CD14-positive monocyte (primary cell): ENCODE measurements around the gene RAB14. TPM values are rescaled to one million over a fixed set of nuclear protein-coding genes. Genes with fewer than 3 reads are reported as not detected.

Experiments
- DNase-seq, 3 donors: peaks; one replicate each; pipeline ENCODE4 v3.0.0-alpha.2; 2011 to 2022
- H2AFZ ChIP-seq: 2 replicates; pipeline ENCODE4 v1.6.0; 2012; ENCODE audit warnings: mild to moderate bottlenecking, low read depth, low read length, inconsistent platforms; ENCODE audit not compliant: insufficient read depth, poor library complexity, severe bottlenecking
- H3K27ac ChIP-seq, 2 donors: 1 replicate in 1 of 2; 2 replicates in 1 of 2; pipeline ENCODE4 v1.5.1; 2012 to 2013; ENCODE audit warnings: low read length in 2 of 2, control low read depth in 1 of 2, inconsistent platforms in 1 of 2, low read depth in 1 of 2, mild to moderate bottlenecking in 1 of 2
- H3K27me3 ChIP-seq, 2 donors: one replicate each; pipeline versions ENCODE4 v1.6.0 to v1.6.1; 2011 to 2013; ENCODE audit warnings: low read length in 2 of 2; ENCODE audit not compliant: control insufficient read depth in 2 of 2, insufficient read depth in 2 of 2
- H3K36me3 ChIP-seq, 2 donors: replicated peaks in 1 of 2; 1 replicate in 1 of 2; 2 replicates in 1 of 2; pipeline versions ENCODE4 v1.5.1 to v1.6.1; 2012 to 2013; ENCODE audit warnings: low read length in 2 of 2, control low read depth in 1 of 2, inconsistent platforms in 1 of 2, mild to moderate bottlenecking in 1 of 2; ENCODE audit not compliant: insufficient read depth in 2 of 2, control insufficient read depth in 1 of 2
- H3K4me1 ChIP-seq, 2 donors: 1 replicate in 1 of 2; 2 replicates in 1 of 2; pipeline versions ENCODE4 v1.5.1 to v1.6.1; 2012 to 2013; ENCODE audit warnings: low read length in 2 of 2, control low read depth in 1 of 2, inconsistent platforms in 1 of 2, mild to moderate bottlenecking in 1 of 2, moderate library complexity in 1 of 2; ENCODE audit not compliant: insufficient read depth in 2 of 2, control insufficient read depth in 1 of 2
- H3K4me2 ChIP-seq: replicated peaks from 2 replicates; pipeline ENCODE3; 2012; ENCODE audit warnings: low read length, moderate library complexity, mild to moderate bottlenecking; ENCODE audit not compliant: poor library complexity, severe bottlenecking; ENCODE audit errors: extremely low read depth
- H3K4me3 ChIP-seq, 3 experiments: fragments of 200-600 bp in 1 of 3; sonication (generic) in 1 of 3; replicated peaks in 1 of 3; 1 replicate in 2 of 3; 2 replicates in 1 of 3; pipeline ENCODE4 v1.5.1; 2011 to 2013; ENCODE audit warnings: low read length in 3 of 3, mild to moderate bottlenecking in 3 of 3, control low read depth in 2 of 3, low read depth in 2 of 3, inconsistent platforms in 1 of 3, moderate library complexity in 1 of 3
- H3K79me2 ChIP-seq: 2 replicates; pipeline ENCODE4 v1.6.0; 2012; ENCODE audit warnings: mild to moderate bottlenecking, control low read depth, inconsistent platforms, low read length, moderate library complexity; ENCODE audit not compliant: insufficient read depth
- H3K9ac ChIP-seq: 2 replicates; pipeline ENCODE4 v1.6.0; 2017; ENCODE audit warnings: low read length, mild to moderate bottlenecking; ENCODE audit not compliant: insufficient read depth, poor library complexity, severe bottlenecking
- H3K9me3 ChIP-seq, 2 donors: replicated peaks in 1 of 2; 1 replicate in 1 of 2; 2 replicates in 1 of 2; pipeline versions ENCODE4 v1.5.1 to v1.6.1; 2012 to 2013; ENCODE audit warnings: low read length in 2 of 2, control low read depth in 1 of 2; ENCODE audit not compliant: control insufficient read depth in 1 of 2, insufficient read depth in 1 of 2
- H4K20me1 ChIP-seq: 2 replicates; pipeline ENCODE4 v1.6.0; 2012; ENCODE audit warnings: mild to moderate bottlenecking, low read length, control low read depth, moderate library complexity; ENCODE audit not compliant: insufficient read depth
- H3K27ac Mint-ChIP-seq, 7 donors: one replicate each; pipeline ENCODE4 v1.8.0; 2020; ENCODE audit warnings: mild to moderate bottlenecking in 7 of 7, mixed read lengths in 7 of 7, moderate library complexity in 6 of 7, inconsistent platforms in 2 of 7
- H3K27me3 Mint-ChIP-seq, 3 donors: one replicate each; pipeline ENCODE4 v1.8.0; 2021 to 2022; ENCODE audit warnings: low read depth in 3 of 3, mild to moderate bottlenecking in 3 of 3, mixed read lengths in 3 of 3, moderate library complexity in 3 of 3, inconsistent platforms in 1 of 3
- H3K36me3 Mint-ChIP-seq, 2 donors: one replicate each; pipeline ENCODE4 v1.8.0; 2020; ENCODE audit warnings: mixed read lengths in 2 of 2, inconsistent platforms in 1 of 2, mild to moderate bottlenecking in 1 of 2
- H3K4me1 Mint-ChIP-seq: one replicate; pipeline ENCODE4 v1.8.0; 2020; ENCODE audit warnings: mild to moderate bottlenecking, mixed read lengths
- H3K4me3 Mint-ChIP-seq, 2 donors: one replicate each; pipeline ENCODE4 v1.8.0; 2020; ENCODE audit warnings: mild to moderate bottlenecking in 2 of 2, mixed read lengths in 2 of 2, moderate library complexity in 1 of 2
- H3K9me3 Mint-ChIP-seq, 7 donors: one replicate each; pipeline ENCODE4 v1.8.0; 2020 to 2022; ENCODE audit warnings: mixed read lengths in 7 of 7, mild to moderate bottlenecking in 6 of 7, moderate library complexity in 6 of 7, inconsistent platforms in 2 of 7
- WGBS: methylation state at CpG from one replicate; pipeline ENCODE4 v1.1.5; 2013; ENCODE audit warnings: missing lambda C conversion rate; ENCODE audit not compliant: insufficient coverage; 5-methylcytosine and 5-hydroxymethylcytosine counted together
- intact Hi-C, 2 donors: fragments of 100-400 bp; cut with micrococcal nuclease; formaldehyde crosslinking; loops; one replicate each; pipeline versions ENCODE4 v1.15.0 to v1.15.1; 2023
- polyA plus RNA-seq, 3 donors: library from polyadenylated mRNA; depleted of rRNA in 1 of 3; unstranded in 2 of 3; stranded (reverse) in 1 of 3; fragments of 300-500 nt in 2 of 3; fragments of >200 nt in 1 of 3; fragmentation: Illumina TruSeq in 2 of 3; gene quantifications; 1 replicate in 2 of 3; 2 replicates in 1 of 3; pipeline ENCODE4 v1.2.3, GENCODE V29; 2012 to 2021
- TF ChIP-seq, protein P1 (sequence below): fragments of 200-600 bp; IDR thresholded peaks from one replicate; pipeline ENCODE4 v1.8.0; 2022; ENCODE audit warnings: antibody characterized with exemption, mild to moderate bottlenecking

The RAB14 gene
- polyA plus RNA-seq, 3 donors, result 23.1 to 60.0 (median 44.4) TPM

DNA sequence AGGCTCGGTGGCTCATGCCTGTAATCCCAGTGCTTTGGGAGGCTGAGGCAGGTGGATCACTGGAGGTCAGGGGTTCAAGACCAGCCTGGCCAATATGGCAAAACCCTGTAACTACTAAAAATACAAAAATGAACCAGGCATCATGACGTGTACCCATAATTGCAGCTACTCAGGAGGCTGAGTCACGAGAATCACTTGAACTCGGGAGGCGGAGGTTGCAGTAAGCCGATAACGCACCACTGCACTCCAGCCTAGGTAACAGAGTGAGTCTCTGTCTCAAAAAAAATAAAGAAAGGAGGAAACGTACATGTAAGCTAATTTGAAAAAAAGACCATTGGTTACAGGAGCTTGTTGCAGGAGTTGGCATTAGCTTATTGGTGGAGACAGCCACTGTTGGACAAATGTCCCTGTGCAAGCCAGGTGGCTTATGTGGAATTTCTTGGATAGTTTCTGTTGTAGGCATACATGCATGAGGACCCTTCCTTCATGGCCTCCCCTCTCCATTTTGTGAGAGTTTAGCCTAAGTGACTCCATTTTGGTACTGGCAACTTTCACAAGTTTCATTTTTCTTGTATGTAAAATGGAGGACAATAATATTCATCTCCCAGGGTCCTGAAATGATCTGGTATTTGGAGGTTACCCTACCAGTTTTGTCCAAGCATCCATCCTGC lies 16.8 kb upstream of the RAB14 start:
- H3K4me1 ChIP-seq, result peaks cover 28 to 39% of the 10 kb centered on the region in 2 donors
- H3K36me3 ChIP-seq, result no peaks in the 10 kb centered on the region
- Mint-ChIP-seq H3K27ac (no peak overlapping the region), H3K27me3 (peaks cover 0 to 1% (median 0%) of the 10 kb centered on the region in 3 donors), H3K4me1 (peaks cover 33% of the 10 kb centered on the region), H3K9me3 (peaks cover 0 to 3% (median 2%) of the 10 kb centered on the region in 7 donors), H3K4me3 (no peak overlapping the region), H3K36me3 (peaks cover 3 to 7% of the 10 kb centered on the region in 2 donors)
- H3K4me3 ChIP-seq, result no peak overlapping the region
- no peak overlapping the region for H3K9ac ChIP-seq
- no peaks in the 10 kb centered on the region for H4K20me1 ChIP-seq
- H3K79me2 ChIP-seq, result no peaks in the 10 kb centered on the region
- H3K4me2 ChIP-seq, result no peak overlapping the region
- intact Hi-C loops, result loop anchor here in 1 of 2 donors (10.0 kb wide), 1 partner anchor 46 kb away; the partner anchor contains the start of gene GSN
- H3K27me3 ChIP-seq, result no peaks in the 10 kb centered on the region
- WGBS, result 91% methylated on average over 6 of the region's 8 CpGs
- H3K9me3 ChIP-seq, result no peaks in the 10 kb centered on the region
- no peak overlapping the region for H3K27ac ChIP-seq
- DNase-seq, result no peak
- no peak overlapping the region for H2AFZ ChIP-seq
- TF ChIP-seq, protein P1, sequence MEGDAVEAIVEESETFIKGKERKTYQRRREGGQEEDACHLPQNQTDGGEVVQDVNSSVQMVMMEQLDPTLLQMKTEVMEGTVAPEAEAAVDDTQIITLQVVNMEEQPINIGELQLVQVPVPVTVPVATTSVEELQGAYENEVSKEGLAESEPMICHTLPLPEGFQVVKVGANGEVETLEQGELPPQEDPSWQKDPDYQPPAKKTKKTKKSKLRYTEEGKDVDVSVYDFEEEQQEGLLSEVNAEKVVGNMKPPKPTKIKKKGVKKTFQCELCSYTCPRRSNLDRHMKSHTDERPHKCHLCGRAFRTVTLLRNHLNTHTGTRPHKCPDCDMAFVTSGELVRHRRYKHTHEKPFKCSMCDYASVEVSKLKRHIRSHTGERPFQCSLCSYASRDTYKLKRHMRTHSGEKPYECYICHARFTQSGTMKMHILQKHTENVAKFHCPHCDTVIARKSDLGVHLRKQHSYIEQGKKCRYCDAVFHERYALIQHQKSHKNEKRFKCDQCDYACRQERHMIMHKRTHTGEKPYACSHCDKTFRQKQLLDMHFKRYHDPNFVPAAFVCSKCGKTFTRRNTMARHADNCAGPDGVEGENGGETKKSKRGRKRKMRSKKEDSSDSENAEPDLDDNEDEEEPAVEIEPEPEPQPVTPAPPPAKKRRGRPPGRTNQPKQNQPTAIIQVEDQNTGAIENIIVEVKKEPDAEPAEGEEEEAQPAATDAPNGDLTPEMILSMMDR, result no peak

DNA sequence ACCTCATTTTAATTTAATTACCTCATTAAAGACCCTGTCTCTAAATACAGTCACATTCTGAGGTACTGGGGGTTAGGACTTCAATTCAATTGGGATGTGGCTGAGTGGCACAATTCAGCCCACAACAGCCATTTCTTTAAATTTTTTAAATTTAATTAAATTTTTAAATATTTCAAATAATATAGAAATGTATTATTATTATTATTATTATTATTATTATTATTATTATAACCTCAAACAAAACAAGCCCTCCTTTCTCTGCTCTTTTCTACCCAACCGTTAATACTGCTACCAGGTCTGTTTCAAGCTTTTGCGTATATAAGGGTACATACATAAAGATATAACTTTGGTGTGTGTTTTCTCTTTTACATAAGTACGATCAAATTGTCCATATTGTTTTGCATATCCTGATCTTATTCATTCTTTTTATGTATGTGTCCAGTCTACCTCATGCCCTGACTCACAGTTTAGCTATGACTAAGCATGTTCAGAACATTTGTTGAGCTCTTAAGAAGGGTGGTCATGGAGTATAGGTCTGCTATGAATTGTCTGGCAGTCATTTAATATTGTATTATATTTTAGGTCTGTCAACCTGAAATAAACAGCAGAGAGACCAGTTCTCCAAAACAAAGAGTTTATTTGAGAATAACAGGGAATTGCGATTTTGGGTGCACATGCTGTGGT lies 16.1 kb upstream of the RAB14 start:
- WGBS, result 100% methylated on average over 1 of the region's 4 CpGs

More for the DNA sequence above, 16.1 kb upstream of the RAB14 start:
- H3K9me3 Mint-ChIP-seq, result peaks cover 0 to 3% (median 2%) of the 10 kb centered on the region in 7 donors
- no peak overlapping the region for H3K9ac ChIP-seq
- intact Hi-C loops, result loop anchor here in 1 of 2 donors (10.0 kb wide), 1 partner anchor 47 kb away; the partner anchor contains the start of gene GSN
- DNase-seq, result peak in 1 of 3 donors; percentile 51
- no peak overlapping the region for H3K4me3 Mint-ChIP-seq
- no peaks in the 10 kb centered on the region for H3K36me3 ChIP-seq
- H3K27ac Mint-ChIP-seq, result no peak overlapping the region
- TF ChIP-seq, protein P1, result no peak
- H2AFZ ChIP-seq, result no peak overlapping the region
- H3K9me3 ChIP-seq, result no peaks in the 10 kb centered on the region
- H3K4me1 Mint-ChIP-seq, result peaks cover 38% of the 10 kb centered on the region
- H3K4me1 ChIP-seq, result peaks cover 34 to 44% of the 10 kb centered on the region in 2 donors
- no peaks in the 10 kb centered on the region for H3K79me2 ChIP-seq
- H4K20me1 ChIP-seq, result no peaks in the 10 kb centered on the region
- H3K27ac ChIP-seq, result no peak overlapping the region
- H3K27me3 Mint-ChIP-seq, result peaks cover 0 to 1% (median 0%) of the 10 kb centered on the region in 3 donors
- no peak overlapping the region for H3K4me2 ChIP-seq
- H3K27me3 ChIP-seq, result no peaks in the 10 kb centered on the region
- peaks cover 3 to 7% of the 10 kb centered on the region in 2 donors for H3K36me3 Mint-ChIP-seq
- H3K4me3 ChIP-seq, result no peak overlapping the region
